ENCODE results near the gene BCAS3.

GRCh38 chr17:61384692-61385576, 707.3 kb downstream of the BCAS3 start:
- TF ChIP-seq EZH2 (IDR thresholded peaks at IDR 0.05; ENCODE audit: insufficient read depth, poor library complexity, severe bottlenecking) (no peak), EZH2phosphoT487 (IDR thresholded peaks at IDR 0.05; ENCODE audit: insufficient read depth, low read depth) (no peak)
